Calu3 (cell line): Measurements from ENCODE around the gene CCL7. TPM values are rescaled to one million over a fixed set of nuclear protein-coding genes. Genes with fewer than 3 reads are reported as not detected.

Source experiments
- BruUV-seq: library from RNA; stranded (reverse); fragments of 400-500 nt; replicated peaks from 2 replicates; lab custom pipeline; 2021; lab: Mats Ljungman, UMichigan
- CTCF ChIA-PET: fragments of 300-600 bp; sonication (Branson Sonifier 250); formaldehyde crosslinking; loops from one replicate; lab custom pipeline; 2022; ENCODE audit warnings: antibody characterized with exemption; lab: Charles Lee
- DNase-seq: peaks from one replicate; pipeline ENCODE4 v3.0.0; 2022
- H3K27ac Mint-ChIP-seq: one replicate; pipeline ENCODE4 v1.8.0; 2022; ENCODE audit warnings: mixed read lengths; ENCODE audit not compliant: unreplicated experiment
- H3K27me3 Mint-ChIP-seq: one replicate; pipeline ENCODE4 v1.8.0; 2022; ENCODE audit warnings: mixed read lengths; ENCODE audit not compliant: unreplicated experiment
- H3K36me3 Mint-ChIP-seq: one replicate; pipeline ENCODE4 v1.8.0; 2022; ENCODE audit warnings: mild to moderate bottlenecking, moderate library complexity, mixed read lengths; ENCODE audit not compliant: insufficient read depth, unreplicated experiment
- H3K4me1 Mint-ChIP-seq: one replicate; pipeline ENCODE4 v1.8.0; 2022; ENCODE audit warnings: mild to moderate bottlenecking, low read depth, mixed read lengths; ENCODE audit not compliant: unreplicated experiment
- H3K4me3 Mint-ChIP-seq: one replicate; pipeline ENCODE4 v1.8.0; 2022; ENCODE audit warnings: mild to moderate bottlenecking, low read depth, moderate library complexity, mixed read lengths; ENCODE audit not compliant: unreplicated experiment
- H3K9me3 Mint-ChIP-seq: one replicate; pipeline ENCODE4 v1.8.0; 2022; ENCODE audit warnings: low read depth, mixed read lengths; ENCODE audit not compliant: unreplicated experiment
- intact Hi-C: fragments of 100-400 bp; cut with micrococcal nuclease; formaldehyde crosslinking; loops from one replicate; pipeline ENCODE4 v1.10.0; 2022; ENCODE audit not compliant: unreplicated experiment
- total RNA-seq: library from RNA; stranded (reverse); gene quantifications from 2 replicates; pipeline ENCODE4 v1.2.3, GENCODE V29; 2022
- TF ChIP-seq, protein P1 (sequence below): fragments of 200-600 bp; IDR thresholded peaks from one replicate; pipeline ENCODE4 v1.8.0; 2022; ENCODE audit warnings: antibody characterized with exemption; ENCODE audit not compliant: unreplicated experiment

CCL7 gene
- total RNA-seq, 1 experiment from 2014 or later = not detected

DNA sequence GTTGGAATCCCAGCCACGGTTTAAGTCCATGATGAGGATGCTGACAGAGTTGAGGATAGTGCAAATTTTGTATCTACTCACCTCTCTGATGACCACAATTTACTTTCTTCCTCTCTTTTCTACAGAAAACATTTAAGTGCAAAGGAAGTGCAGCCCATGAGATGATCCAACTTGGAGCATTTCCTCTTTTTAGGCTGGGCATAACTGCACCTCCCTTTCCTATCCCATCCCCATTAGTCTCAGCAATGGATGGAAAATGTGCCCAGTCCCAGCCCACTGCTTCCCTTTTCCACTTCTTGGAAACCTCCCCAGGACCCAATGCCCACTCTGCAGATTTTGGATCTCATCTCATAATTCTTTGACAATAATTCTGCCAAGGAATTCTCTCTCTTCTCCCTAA lies 32.6 kb downstream of the CCL7 start:
- Mint-ChIP-seq H3K9me3 (no peaks in the 10 kb centered on the region), H3K27ac (no peak overlapping the region), H3K36me3 (no peaks in the 10 kb centered on the region), H3K27me3 (peaks cover 72% of the 10 kb centered on the region), H3K4me3 (no peak overlapping the region), H3K4me1 (no peaks in the 10 kb centered on the region)
- intact Hi-C loops = no loop called here
- no peak for DNase-seq
- CTCF ChIA-PET = no interaction called here
- no TSS peak for BruUV-seq
- TF ChIP-seq, protein P1, sequence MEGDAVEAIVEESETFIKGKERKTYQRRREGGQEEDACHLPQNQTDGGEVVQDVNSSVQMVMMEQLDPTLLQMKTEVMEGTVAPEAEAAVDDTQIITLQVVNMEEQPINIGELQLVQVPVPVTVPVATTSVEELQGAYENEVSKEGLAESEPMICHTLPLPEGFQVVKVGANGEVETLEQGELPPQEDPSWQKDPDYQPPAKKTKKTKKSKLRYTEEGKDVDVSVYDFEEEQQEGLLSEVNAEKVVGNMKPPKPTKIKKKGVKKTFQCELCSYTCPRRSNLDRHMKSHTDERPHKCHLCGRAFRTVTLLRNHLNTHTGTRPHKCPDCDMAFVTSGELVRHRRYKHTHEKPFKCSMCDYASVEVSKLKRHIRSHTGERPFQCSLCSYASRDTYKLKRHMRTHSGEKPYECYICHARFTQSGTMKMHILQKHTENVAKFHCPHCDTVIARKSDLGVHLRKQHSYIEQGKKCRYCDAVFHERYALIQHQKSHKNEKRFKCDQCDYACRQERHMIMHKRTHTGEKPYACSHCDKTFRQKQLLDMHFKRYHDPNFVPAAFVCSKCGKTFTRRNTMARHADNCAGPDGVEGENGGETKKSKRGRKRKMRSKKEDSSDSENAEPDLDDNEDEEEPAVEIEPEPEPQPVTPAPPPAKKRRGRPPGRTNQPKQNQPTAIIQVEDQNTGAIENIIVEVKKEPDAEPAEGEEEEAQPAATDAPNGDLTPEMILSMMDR = no peak

DNA sequence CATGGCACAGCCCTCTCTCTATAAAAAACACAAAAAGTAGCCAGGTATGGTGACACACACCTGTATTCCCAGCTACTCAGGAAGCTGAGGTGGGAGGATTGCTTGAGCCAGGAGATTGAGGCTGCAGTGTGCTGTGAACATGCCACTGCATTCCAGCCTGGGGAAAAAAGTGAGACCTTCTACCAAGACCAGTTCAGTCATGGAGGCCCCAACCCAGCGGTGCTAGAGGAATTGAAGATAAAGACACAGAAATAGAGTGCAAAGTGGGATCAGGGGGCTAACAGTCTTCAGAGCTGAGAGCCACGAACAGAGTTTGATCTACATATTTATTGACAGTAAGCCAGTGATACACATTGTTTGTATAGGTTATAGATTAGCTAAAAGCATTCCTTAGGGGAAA lies 33.6 kb downstream of the CCL7 start:
- Mint-ChIP-seq H3K9me3 (no peaks in the 10 kb centered on the region), H3K27ac (no peak overlapping the region), H3K4me3 (no peak overlapping the region), H3K27me3 (peaks cover 79% of the 10 kb centered on the region), H3K36me3 (no peaks in the 10 kb centered on the region), H3K4me1 (no peaks in the 10 kb centered on the region)
- no peak for DNase-seq
- intact Hi-C loops = no loop called here
- BruUV-seq = no TSS peak
- CTCF ChIA-PET = no interaction called here
- TF ChIP-seq, protein P1 = no peak

DNA sequence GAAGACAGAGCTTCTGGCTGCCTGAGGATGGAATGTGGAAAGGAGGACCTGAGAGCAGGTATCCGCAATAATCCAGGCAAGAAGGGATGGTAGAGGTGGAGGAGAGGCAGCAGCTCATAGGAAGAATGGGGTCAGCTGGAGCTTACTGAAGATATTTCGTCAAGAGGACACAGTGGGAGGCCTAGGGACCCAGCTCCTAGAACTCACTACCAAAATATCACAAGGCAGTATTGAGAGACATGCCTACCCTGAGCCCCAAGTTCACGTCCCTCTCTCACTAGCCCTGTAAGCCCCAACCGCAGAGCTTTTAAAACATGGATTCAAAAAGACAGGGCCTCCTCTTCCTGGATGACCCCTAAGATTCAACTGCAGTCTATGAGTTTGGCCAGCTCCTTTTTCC lies 35.0 kb downstream of the CCL7 start:
- TF ChIP-seq, protein P1 = no peak
- no peak for DNase-seq
- CTCF ChIA-PET = no interaction called here
- Mint-ChIP-seq H3K27me3 (peaks cover 88% of the 10 kb centered on the region), H3K4me3 (no peak overlapping the region), H3K4me1 (no peaks in the 10 kb centered on the region), H3K36me3 (no peaks in the 10 kb centered on the region), H3K9me3 (no peaks in the 10 kb centered on the region), H3K27ac (no peak overlapping the region)
- no TSS peak for BruUV-seq
- intact Hi-C loops = no loop called here

DNA sequence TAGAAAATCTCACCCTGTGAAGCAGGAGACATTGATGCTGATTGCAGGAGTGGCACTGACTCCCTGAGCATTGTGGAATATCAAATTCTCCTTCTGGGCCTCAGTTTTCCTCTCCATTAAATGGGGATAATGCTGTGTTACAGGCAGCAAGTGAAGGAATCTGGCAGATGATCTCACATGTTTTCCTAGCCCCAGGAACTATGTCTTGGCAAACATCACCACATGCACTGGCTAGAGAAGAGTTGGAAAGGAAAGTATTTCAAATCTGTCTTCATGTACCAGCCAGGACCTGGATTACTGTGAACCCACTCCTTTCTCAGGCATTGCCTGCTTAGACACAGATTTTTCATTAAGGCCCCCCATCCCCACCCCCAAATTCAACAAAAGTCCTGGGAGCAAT lies 35.6 kb downstream of the CCL7 start:
- no peak overlapping the region for H3K4me3 Mint-ChIP-seq
- H3K36me3 Mint-ChIP-seq = no peaks in the 10 kb centered on the region
- no peaks in the 10 kb centered on the region for H3K4me1 Mint-ChIP-seq
- DNase-seq = no peak
- H3K27ac Mint-ChIP-seq = no peak overlapping the region
- no TSS peak for BruUV-seq
- no peaks in the 10 kb centered on the region for H3K9me3 Mint-ChIP-seq
- intact Hi-C loops = loop anchor here (2.0 kb wide), 1 partner anchor 105 kb away; no protein-coding TSS in a partner anchor
- TF ChIP-seq, protein P1 = no peak
- peaks cover 86% of the 10 kb centered on the region for H3K27me3 Mint-ChIP-seq
- CTCF ChIA-PET = interaction anchor here (1.2 kb wide), 2 partner anchors 56 to 105 kb away, joined by 8 to 12 read pairs; no protein-coding TSS in a partner anchor
